ENCODE measurements around the gene BICRA.
A peak's percentile ranks its signal among the peaks of the same experiment; 100 is the strongest.
"Not testable (repeated sequence)": the region's sequence is repeated elsewhere in the genome, so short reads cannot be mapped to it uniquely, and the experiment has no call there.

Gene BICRA

GRCh38 chr19:47583161-47583560 lies 25.8 kb upstream of the BICRA start:
- H3K4me1 ChIP-seq (ENCODE audit: control insufficient read depth, insufficient read depth, low read length); H3K9me3 ChIP-seq (ENCODE audit: control insufficient read depth, insufficient read depth, low read length); H3K9ac ChIP-seq (ENCODE audit: low read depth, low read length); H3K4me3 ChIP-seq (ENCODE audit: low read depth, low read length); H3K27me3 ChIP-seq (ENCODE audit: control insufficient read depth, insufficient read depth, low read length); H3K36me3 ChIP-seq (ENCODE audit: control insufficient read depth, insufficient read depth, low read length): not testable (repeated sequence)

DNA sequence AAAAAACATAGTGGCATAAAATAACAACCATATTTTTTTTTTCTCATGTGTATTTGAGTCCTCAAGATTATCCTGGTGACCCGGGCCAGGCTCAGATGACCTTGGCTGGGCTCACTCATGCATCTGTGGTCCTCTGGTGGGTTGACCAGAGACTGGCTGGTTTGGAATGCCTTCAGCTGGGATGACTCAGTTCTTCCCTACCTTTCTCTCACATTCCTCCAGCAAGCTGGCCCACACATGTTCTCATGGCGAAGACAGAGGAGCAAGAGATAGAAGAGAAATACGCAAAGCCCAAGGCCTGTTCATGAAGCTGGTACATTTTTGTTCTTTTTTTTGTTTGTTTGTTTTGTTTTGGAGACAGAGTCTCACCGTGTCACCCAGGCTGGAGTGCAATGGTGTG lies 21.6 kb upstream of the BICRA start:
- no peaks in the 10 kb centered on the region for H3K4me1 ChIP-seq (ENCODE audit: control insufficient read depth, insufficient read depth, low read length)
- H3K36me3 ChIP-seq (ENCODE audit: control insufficient read depth, insufficient read depth, low read length), result no peaks in the 10 kb centered on the region
- no peak overlapping the region for H3K4me3 ChIP-seq (ENCODE audit: low read depth, low read length)
- no peaks in the 10 kb centered on the region for H3K9me3 ChIP-seq (ENCODE audit: control insufficient read depth, insufficient read depth, low read length)
- H3K9ac ChIP-seq (ENCODE audit: low read depth, low read length), result no peak overlapping the region
- H3K27me3 ChIP-seq (ENCODE audit: control insufficient read depth, insufficient read depth, low read length), result no peaks in the 10 kb centered on the region

DNA sequence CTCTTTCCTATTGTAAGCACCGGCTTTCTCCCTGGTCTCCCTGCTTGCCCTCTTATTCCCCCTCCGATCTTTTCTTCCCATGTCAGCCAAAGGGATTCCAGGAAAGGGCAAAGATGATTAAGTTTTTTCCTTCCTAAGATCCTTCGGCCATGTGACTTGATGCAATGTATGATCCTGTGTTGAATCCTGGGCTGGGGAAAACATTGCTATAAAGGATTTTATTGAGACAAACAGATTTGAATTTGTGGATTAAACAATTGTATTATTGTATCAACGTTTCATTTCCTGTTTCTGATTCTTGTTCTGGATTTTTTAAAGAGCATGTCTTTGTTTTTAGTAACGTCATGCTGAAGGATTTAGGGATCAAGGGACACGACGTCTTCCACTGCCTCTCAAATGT lies 19.1 kb upstream of the BICRA start:
- Histone ChIP-seq H3K4me3 (ENCODE audit: low read depth, low read length) (no peak overlapping the region), H3K9ac (ENCODE audit: low read depth, low read length) (no peak overlapping the region), H3K27me3 (ENCODE audit: control insufficient read depth, insufficient read depth, low read length) (no peaks in the 10 kb centered on the region), H3K9me3 (ENCODE audit: control insufficient read depth, insufficient read depth, low read length) (no peaks in the 10 kb centered on the region), H3K4me1 (ENCODE audit: control insufficient read depth, insufficient read depth, low read length) (no peaks in the 10 kb centered on the region), H3K36me3 (ENCODE audit: control insufficient read depth, insufficient read depth, low read length) (no peaks in the 10 kb centered on the region)

DNA sequence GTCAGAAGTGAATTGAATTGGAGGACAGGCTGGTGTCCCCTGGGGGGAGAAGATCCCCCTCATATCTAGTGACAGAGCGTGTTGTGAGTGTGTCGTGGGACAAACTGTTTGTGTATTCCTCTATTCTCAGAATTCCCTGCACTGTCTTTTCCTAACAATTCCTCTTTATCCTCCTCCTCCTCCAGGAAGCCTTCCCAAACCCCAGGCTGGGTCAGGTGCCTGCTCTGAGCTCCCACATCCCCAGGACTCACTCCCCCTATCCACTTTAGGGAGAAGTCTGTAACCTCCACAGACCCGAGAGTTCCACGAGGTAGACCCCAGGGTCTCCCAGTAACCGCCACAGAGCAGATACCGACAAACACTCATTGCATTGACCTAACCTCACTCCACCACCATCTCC lies 15.1 kb upstream of the BICRA start:
- no peak overlapping the region for H3K4me3 ChIP-seq (ENCODE audit: low read depth, low read length)
- no peaks in the 10 kb centered on the region for H3K9me3 ChIP-seq (ENCODE audit: control insufficient read depth, insufficient read depth, low read length)
- no peaks in the 10 kb centered on the region for H3K27me3 ChIP-seq (ENCODE audit: control insufficient read depth, insufficient read depth, low read length)
- H3K36me3 ChIP-seq (ENCODE audit: control insufficient read depth, insufficient read depth, low read length), result no peaks in the 10 kb centered on the region
- H3K9ac ChIP-seq (ENCODE audit: low read depth, low read length), result no peak overlapping the region
- H3K4me1 ChIP-seq (ENCODE audit: control insufficient read depth, insufficient read depth, low read length), result peaks cover 5% of the 10 kb centered on the region

GRCh38 chr19:47595944-47596343 lies 13.0 kb upstream of the BICRA start:
- H3K4me3 ChIP-seq (ENCODE audit: low read depth, low read length), result no peak overlapping the region
- H3K36me3 ChIP-seq (ENCODE audit: control insufficient read depth, insufficient read depth, low read length), result no peaks in the 10 kb centered on the region
- no peaks in the 10 kb centered on the region for H3K27me3 ChIP-seq (ENCODE audit: control insufficient read depth, insufficient read depth, low read length)
- H3K4me1 ChIP-seq (ENCODE audit: control insufficient read depth, insufficient read depth, low read length), result peaks cover 5% of the 10 kb centered on the region
- H3K9me3 ChIP-seq (ENCODE audit: control insufficient read depth, insufficient read depth, low read length), result no peaks in the 10 kb centered on the region
- no peak overlapping the region for H3K9ac ChIP-seq (ENCODE audit: low read depth, low read length)

DNA sequence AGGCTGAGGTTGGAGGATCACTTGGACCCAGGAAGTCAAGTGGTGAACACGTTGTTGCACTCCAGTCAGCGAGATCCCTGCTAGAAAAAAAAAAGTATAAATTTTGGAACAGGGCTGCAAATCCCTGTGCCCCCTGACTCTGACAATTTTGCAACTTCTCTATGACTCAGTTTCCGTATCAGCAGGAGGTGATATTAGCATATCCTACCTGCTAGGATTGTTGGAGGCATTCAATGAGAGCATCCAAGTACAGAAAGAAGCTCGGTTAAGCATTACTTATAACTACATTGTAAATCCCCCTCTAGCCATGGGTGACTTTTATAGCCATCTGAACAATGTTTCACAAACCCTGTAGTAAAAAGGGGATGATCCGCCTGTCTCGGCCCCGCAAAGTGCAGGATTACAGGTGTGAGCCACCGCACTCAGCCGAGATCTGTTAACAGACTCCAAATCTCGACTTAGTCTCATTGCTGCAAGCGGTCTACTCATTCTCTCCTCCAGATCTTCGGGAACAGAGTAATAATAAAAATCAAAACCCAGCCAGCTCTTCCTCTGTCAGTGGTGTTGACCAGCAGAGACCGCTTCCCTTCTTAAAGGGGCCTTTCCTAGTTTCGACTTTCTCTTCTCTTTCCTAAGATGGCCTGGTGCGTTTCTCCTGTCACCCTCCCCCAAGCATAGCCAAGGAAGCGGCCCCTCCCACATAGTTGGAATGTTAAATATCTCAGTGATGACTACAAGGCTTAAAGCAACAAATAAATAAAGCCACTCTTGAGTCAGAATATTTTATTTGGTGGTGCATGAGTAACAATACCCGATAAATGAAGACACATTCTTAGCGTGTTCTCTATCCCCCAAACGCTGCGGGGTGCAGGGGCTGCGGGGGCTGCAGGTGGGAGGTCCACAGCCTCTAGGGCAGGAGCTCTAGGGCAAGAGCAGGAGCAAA lies 10.3 kb upstream of the BICRA start:
- Histone ChIP-seq H3K9ac (ENCODE audit: low read depth, low read length) (peak overlapping the region; percentile 79), H3K27me3 (ENCODE audit: control insufficient read depth, insufficient read depth, low read length) (no peaks in the 10 kb centered on the region), H3K9me3 (ENCODE audit: control insufficient read depth, insufficient read depth, low read length) (no peaks in the 10 kb centered on the region), H3K4me3 (ENCODE audit: low read depth, low read length) (peak overlapping the region; percentile 74), H3K36me3 (ENCODE audit: control insufficient read depth, insufficient read depth, low read length) (no peaks in the 10 kb centered on the region), H3K4me1 (ENCODE audit: control insufficient read depth, insufficient read depth, low read length) (peaks cover 5% of the 10 kb centered on the region)

- not testable (repeated sequence) for H3K4me1 ChIP-seq (ENCODE audit: control insufficient read depth, insufficient read depth, low read length); H3K9ac ChIP-seq (ENCODE audit: low read depth, low read length)
Observed at GRCh38 chr19:47599671-47600245, 9.2 kb upstream of the BICRA start.

GRCh38 chr19:47600246-47601179 lies 8.4 kb upstream of the BICRA start:
- Histone ChIP-seq H3K36me3 (ENCODE audit: control insufficient read depth, insufficient read depth, low read length) (no peaks in the 10 kb centered on the region), H3K27me3 (ENCODE audit: control insufficient read depth, insufficient read depth, low read length) (no peaks in the 10 kb centered on the region), H3K4me1 (ENCODE audit: control insufficient read depth, insufficient read depth, low read length) (peaks cover 5% of the 10 kb centered on the region), H3K9ac (ENCODE audit: low read depth, low read length) (peak overlapping the region; percentile 87), H3K4me3 (ENCODE audit: low read depth, low read length) (peak overlapping the region; percentile 89), H3K9me3 (ENCODE audit: control insufficient read depth, insufficient read depth, low read length) (no peaks in the 10 kb centered on the region)

More at GRCh38 chr19:47599671-47600245, 9.2 kb upstream of the BICRA start:
- not testable (repeated sequence) for H3K9me3 ChIP-seq (ENCODE audit: control insufficient read depth, insufficient read depth, low read length); H3K36me3 ChIP-seq (ENCODE audit: control insufficient read depth, insufficient read depth, low read length); H3K27me3 ChIP-seq (ENCODE audit: control insufficient read depth, insufficient read depth, low read length)
- H3K4me3 ChIP-seq (ENCODE audit: low read depth, low read length), result peak overlapping the region; percentile 74

DNA sequence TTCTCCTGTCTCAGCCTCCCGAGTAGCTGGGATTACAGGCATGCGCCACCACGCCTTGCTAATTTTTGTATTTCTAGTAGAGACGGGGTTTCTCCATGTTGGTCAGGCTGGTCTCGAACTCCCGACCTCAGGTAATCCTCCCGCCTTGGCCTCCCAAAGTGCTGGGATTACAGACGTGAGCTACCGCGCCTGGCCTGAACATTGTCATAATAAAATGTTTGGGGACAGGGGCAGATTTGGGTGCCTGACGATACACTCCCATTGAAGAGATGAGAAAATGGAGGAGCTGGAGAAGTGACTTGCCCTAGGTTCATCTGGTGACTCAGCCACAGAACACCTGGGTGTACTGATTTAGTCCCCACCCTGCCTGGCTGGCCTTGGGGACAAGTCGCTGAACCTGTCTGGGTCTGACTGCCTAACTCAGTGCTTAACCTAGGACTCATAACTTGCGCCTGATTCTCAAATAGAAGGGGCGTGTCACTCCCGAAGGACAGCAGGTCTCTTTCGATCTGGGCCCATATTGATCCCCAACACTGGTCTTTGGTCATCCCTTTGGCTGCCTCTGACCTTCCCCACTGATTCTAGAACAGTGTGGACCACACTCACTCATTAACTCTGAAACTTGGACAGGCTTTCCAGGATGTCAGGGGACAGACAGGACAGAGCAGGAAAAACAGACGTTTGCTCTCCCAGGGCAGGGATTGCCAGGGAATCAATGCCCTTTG lies 7.6 kb upstream of the BICRA start:
- Histone ChIP-seq H3K9ac (ENCODE audit: low read depth, low read length) (peak overlapping the region; percentile 87), H3K4me1 (ENCODE audit: control insufficient read depth, insufficient read depth, low read length) (peaks cover 5% of the 10 kb centered on the region), H3K9me3 (ENCODE audit: control insufficient read depth, insufficient read depth, low read length) (no peaks in the 10 kb centered on the region), H3K27me3 (ENCODE audit: control insufficient read depth, insufficient read depth, low read length) (no peaks in the 10 kb centered on the region), H3K4me3 (ENCODE audit: low read depth, low read length) (peak overlapping the region; percentile 89), H3K36me3 (ENCODE audit: control insufficient read depth, insufficient read depth, low read length) (no peaks in the 10 kb centered on the region)

DNA sequence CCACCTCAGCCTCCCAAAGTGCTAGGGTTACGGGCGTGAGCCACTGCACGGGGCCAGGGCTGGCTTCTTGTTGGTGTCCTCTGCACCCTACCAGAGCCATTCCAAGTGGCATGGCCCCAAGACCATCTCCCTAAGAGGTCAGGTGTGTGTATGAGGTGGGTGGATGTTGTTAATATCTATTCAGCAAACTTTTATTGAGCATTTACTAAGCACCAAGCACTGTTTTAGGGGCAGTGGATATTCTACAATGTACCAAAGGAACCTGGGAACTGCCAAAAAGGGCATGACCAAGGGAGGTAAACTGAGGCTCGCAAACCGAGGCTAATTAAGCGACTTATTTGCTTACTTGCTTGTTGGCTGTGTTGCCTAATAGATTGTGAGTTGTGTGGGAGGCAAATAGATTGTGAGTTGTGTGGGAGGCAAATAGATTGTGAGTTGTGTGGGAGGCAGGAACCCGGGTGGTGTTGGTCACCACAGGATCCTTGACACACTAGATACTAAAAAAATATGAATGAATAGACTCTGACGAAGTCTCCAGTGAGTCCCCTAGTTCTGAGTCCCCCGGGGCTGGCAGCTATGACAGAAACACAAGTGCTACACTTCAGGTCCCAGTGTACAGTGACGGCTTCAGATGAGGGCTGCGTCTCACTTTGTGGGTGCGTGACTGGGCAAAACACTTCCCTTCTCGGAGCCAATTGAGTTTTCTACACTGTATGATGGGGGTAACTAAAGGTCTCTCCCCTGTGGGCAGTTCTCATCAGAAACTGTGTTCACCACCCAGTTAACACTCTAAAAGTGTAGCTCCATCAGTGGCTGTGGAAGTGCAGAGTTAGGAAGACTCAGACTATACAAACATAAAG lies 5.0 kb upstream of the BICRA start:
- H3K9me3 ChIP-seq (ENCODE audit: control insufficient read depth, insufficient read depth, low read length), result no peaks in the 10 kb centered on the region
- no peak overlapping the region for H3K9ac ChIP-seq (ENCODE audit: low read depth, low read length)
- H3K4me3 ChIP-seq (ENCODE audit: low read depth, low read length), result no peak overlapping the region
- H3K4me1 ChIP-seq (ENCODE audit: control insufficient read depth, insufficient read depth, low read length), result no peaks in the 10 kb centered on the region
- H3K36me3 ChIP-seq (ENCODE audit: control insufficient read depth, insufficient read depth, low read length), result no peaks in the 10 kb centered on the region
- no peaks in the 10 kb centered on the region for H3K27me3 ChIP-seq (ENCODE audit: control insufficient read depth, insufficient read depth, low read length)

Data from iPS-15b (cell line).